ENCODE data around the gene CNOT2. TPM values are rescaled to one million over a fixed set of nuclear protein-coding genes. Genes with fewer than 3 reads are reported as not detected.

Gene CNOT2
- 100 to 1,000 TPM; 160 to 178 (median 173) TPM for total RNA-seq
- 235 TPM for total RNA-seq (2013)

- ATAC-seq = peak; percentile 68 to 87 (median 74)
- H3K27me3 Mint-ChIP-seq (ENCODE audit: low read depth in 2 of 2) = no peaks in the 10 kb centered on the region
- intact Hi-C loops (cut with micrococcal nuclease) = loop anchor here (1.0 to 5.0 kb wide), 5 partner anchors 64 to 1419 kb away; partner anchors contain the start of genes THAP2 and ZFC3H1
- H3K4me1 Mint-ChIP-seq = peaks cover 68 to 72% of the 10 kb centered on the region in 2 donors
- H3K4me3 ChIP-seq (ENCODE audit: low read length) = peak within 1 kb of the TSS; percentile 78
- H3K36me3 ChIP-seq (ENCODE audit: control insufficient read depth, insufficient read depth, low read length) = peaks cover 19% of the 10 kb centered on the region
- H3K27ac ChIP-seq (ENCODE audit: low read length) = peak within 1 kb of the TSS; percentile 96
- no peaks in the 10 kb centered on the region for H3K9me3 ChIP-seq (ENCODE audit: control insufficient read depth, insufficient read depth, low read length)
- TF ChIP-seq CTCF (IDR thresholded peaks at IDR 0.05) = no peak
- no peaks in the 10 kb centered on the region for H3K27me3 ChIP-seq (ENCODE audit: control insufficient read depth, insufficient read depth, low read length)
- WGBS (ENCODE audit: insufficient coverage) = 0% methylated on average over 57 of the region's 64 CpGs
- H3K36me3 Mint-ChIP-seq = peaks cover 15% of the 10 kb centered on the region
- peak; percentile 86 to 95 for DNase-seq
- peak within 1 kb of the TSS; percentile 99 to 100 for H3K27ac Mint-ChIP-seq
- H3K4me1 ChIP-seq (ENCODE audit: control insufficient read depth, insufficient read depth, low read length) = peaks cover 10% of the 10 kb centered on the region
- no peaks in the 10 kb centered on the region for H3K9me3 Mint-ChIP-seq
- peak within 1 kb of the TSS; percentile 94 for H3K4me3 Mint-ChIP-seq
Observed at GRCh38 chr12:70242695-70243509, at the start of gene CNOT2. TSS of gene CNOT2 (plus strand) at chr12:70243433. CDS start at chr12:70278227, 34,794 bp downstream.

DNA sequence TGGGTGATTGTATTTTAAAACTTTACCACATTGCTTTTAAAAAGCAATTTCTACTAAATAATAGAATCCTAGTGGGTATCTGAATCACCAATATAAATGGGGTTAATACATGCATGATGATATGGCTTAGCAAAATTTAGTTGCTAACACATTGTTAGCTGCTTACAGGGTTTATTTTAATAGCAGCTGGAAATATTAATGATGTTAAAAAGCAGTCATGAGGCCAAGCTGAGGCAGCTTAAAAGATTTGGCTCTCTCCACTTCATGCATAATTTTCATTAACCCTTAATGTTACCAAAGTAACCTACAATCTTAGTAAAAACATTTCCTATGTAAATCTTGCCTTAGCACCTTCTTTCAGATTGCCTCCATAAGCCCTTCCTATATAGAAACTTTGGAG is 49.2 kb upstream of the CNOT2 start:
- intact Hi-C loops (cut with micrococcal nuclease) = no loop called here
- DNase-seq = no peak
- no peak overlapping the region for H3K27ac Mint-ChIP-seq
- no peaks in the 10 kb centered on the region for H3K9me3 ChIP-seq (ENCODE audit: control insufficient read depth, insufficient read depth, low read length)
- no peaks in the 10 kb centered on the region for H3K36me3 Mint-ChIP-seq
- TF ChIP-seq CTCF (IDR thresholded peaks at IDR 0.05) = no peak
- no peak overlapping the region for H3K27ac ChIP-seq (ENCODE audit: low read length)
- peaks cover 0 to 5% of the 10 kb centered on the region in 2 donors for H3K4me1 Mint-ChIP-seq
- no peaks in the 10 kb centered on the region for H3K36me3 ChIP-seq (ENCODE audit: control insufficient read depth, insufficient read depth, low read length)
- peaks cover 0 to 4% of the 10 kb centered on the region in 2 donors for H3K27me3 Mint-ChIP-seq (ENCODE audit: low read depth in 2 of 2)
- H3K27me3 ChIP-seq (ENCODE audit: control insufficient read depth, insufficient read depth, low read length) = no peaks in the 10 kb centered on the region
- no peaks in the 10 kb centered on the region for H3K4me1 ChIP-seq (ENCODE audit: control insufficient read depth, insufficient read depth, low read length)
- H3K4me3 Mint-ChIP-seq = no peak overlapping the region
- no peaks in the 10 kb centered on the region for H3K9me3 Mint-ChIP-seq
- H3K4me3 ChIP-seq (ENCODE audit: low read length) = no peak overlapping the region
- no peak for ATAC-seq

DNA sequence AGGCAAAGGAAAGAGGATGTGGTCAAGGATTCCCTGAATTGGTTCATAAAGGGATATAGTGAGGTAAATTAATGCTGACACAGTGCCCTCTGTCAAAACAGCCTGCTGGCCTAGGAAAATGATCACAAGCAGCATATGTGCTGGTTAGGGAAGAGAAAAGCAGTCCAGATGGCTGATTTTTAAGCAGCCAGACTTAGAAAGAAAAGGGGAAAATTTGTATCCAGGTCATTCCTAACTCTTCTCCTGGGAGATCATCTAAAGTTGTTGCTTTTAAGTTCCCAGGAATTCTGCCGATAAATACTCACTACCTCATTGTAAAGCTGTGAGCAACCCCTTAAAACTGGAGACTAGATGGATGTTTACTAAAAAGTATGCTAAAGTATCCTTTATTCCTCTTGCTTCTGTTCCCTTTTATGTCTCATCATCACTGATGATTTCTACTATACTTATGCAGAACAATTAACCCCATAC is 46.4 kb upstream of the CNOT2 start:
- Mint-ChIP-seq H3K36me3 (no peaks in the 10 kb centered on the region), H3K27ac (no peak overlapping the region), H3K27me3 (ENCODE audit: low read depth in 2 of 2) (peaks cover 0 to 4% of the 10 kb centered on the region in 2 donors), H3K4me3 (no peak overlapping the region), H3K4me1 (peaks cover 0 to 5% of the 10 kb centered on the region in 2 donors), H3K9me3 (no peaks in the 10 kb centered on the region)
- TF ChIP-seq CTCF (IDR thresholded peaks at IDR 0.05) = no peak
- ATAC-seq (no peak), DNase-seq (no peak)
- Histone ChIP-seq H3K4me3 (ENCODE audit: low read length) (no peak overlapping the region), H3K36me3 (ENCODE audit: control insufficient read depth, insufficient read depth, low read length) (no peaks in the 10 kb centered on the region), H3K27me3 (ENCODE audit: control insufficient read depth, insufficient read depth, low read length) (no peaks in the 10 kb centered on the region), H3K9me3 (ENCODE audit: control insufficient read depth, insufficient read depth, low read length) (no peaks in the 10 kb centered on the region), H3K27ac (ENCODE audit: low read length) (no peak overlapping the region), H3K4me1 (ENCODE audit: control insufficient read depth, insufficient read depth, low read length) (no peaks in the 10 kb centered on the region)
- WGBS (ENCODE audit: insufficient coverage) = no CpG with 5 or more reads among the region's 1 CpG
- intact Hi-C loops (cut with micrococcal nuclease) = no loop called here
